Activated effector memory CD4-positive, alpha-beta T cell treated with anti-CD3 and anti-CD28 coated beads, Interleukin-2, amount 50 U/mL, for 16 hours (primary cell): ENCODE measurements around the gene RYR3.

ENCODE experiments used
- DNase-seq: peaks from one replicate; pipeline ENCODE4 v3.0.0-alpha.2; 2020

RYR3 gene

DNA sequence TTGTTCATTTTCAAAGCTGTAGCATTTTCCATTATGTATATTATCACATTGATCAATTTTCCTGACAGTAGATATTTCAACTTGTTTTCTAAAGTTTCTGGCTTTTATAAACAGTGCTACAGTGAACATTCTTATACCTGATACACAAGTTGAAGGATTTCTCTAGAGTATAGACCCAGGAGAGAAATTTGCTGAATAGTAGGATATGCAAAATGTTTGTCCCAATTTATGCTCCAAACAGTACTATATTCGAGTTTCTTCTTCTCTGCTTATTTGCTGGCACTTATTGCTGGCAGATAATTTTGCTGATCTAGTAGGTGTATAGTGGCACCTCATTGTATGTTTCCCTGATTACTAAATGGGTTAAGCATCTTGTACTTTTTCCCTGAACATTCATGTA lies 540.3 kb downstream of the RYR3 start:
- no peak for DNase-seq

- no peak for DNase-seq
Measured at GRCh38 chr15:33852094-33852493, 541.3 kb downstream of the RYR3 start.

- DNase-seq, result no peak
Measured at GRCh38 chr15:33852570-33852969, 541.8 kb downstream of the RYR3 start.

GRCh38 chr15:33857726-33858125 lies 547.0 kb downstream of the RYR3 start:
- DNase-seq, result no peak

- DNase-seq, result no peak
Measured at GRCh38 chr15:33858836-33859235, 548.1 kb downstream of the RYR3 start.

DNA sequence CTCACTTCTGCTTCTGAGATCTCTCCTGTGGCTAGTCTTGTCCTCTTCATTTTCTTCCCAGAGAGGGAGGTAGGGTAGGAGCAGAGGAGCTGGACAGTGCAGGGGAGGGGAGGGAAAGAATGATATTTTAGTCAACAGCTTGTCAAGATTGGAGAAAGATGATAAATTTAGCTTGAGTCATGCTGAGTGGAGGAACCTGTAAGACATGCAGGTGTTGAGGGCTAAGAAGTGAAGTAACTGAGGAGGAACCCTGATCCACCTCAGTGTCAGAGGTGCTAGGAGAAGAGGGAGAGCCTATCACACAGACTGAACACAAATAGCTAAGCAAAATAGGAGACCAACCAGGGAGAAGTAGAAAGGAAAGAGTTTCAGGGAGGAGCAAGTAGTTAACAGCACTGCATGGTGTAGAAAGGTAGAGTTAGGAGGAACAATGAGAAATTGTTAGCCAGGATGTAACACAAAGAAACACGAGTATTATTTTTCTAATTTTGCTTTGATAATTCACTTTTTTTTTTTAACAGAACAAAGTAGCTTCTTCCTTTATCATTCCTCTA lies 549.3 kb downstream of the RYR3 start:
- no peak for DNase-seq

DNA sequence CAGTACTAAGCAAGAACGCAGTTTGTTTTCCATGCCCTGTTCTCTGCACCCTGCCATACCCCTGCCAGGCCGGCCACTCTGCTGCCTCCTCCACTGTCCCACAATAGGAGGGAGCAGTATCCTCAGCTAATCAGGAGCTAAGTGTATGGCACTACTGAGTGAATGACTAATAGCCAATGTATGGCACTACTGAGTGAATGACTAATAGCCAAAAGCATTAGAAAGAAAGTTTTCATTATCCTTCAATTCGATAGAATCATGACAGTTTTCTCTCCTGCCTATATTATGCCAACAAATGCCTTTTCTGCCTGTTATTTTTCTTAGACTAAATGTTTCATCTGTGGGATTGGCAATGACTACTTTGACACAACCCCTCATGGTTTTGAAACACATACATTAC lies 550.0 kb downstream of the RYR3 start:
- DNase-seq, result no peak

- no peak for DNase-seq
Measured at GRCh38 chr15:33864360-33865075, 553.8 kb downstream of the RYR3 start.

DNA sequence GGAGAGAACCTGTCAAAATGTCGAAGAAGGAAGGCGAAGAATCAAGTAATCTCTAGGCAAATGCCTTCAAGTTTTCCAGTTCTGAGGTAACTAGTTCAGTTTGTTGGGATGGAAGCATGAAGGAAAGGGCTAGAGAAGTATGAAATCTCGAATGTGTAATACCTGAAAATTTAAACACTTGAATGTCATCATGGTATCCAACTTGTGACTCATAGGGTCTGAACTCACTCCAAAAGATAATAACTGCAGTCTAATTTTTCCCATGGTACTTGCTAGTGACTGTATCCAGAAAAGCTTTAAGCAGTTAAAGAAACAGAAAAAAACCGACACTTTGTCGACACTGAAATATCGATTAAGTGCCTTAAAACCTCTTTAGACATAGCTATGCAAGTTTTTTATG lies 554.6 kb downstream of the RYR3 start:
- DNase-seq, result no peak

GRCh38 chr15:33866101-33866737 lies 555.5 kb downstream of the RYR3 start:
- no peak for DNase-seq

GRCh38 chr15:33871980-33872379 lies 561.2 kb downstream of the RYR3 start:
- no peak for DNase-seq

GRCh38 chr15:33872416-33873106 lies 561.8 kb downstream of the RYR3 start:
- DNase-seq, result no peak

DNA sequence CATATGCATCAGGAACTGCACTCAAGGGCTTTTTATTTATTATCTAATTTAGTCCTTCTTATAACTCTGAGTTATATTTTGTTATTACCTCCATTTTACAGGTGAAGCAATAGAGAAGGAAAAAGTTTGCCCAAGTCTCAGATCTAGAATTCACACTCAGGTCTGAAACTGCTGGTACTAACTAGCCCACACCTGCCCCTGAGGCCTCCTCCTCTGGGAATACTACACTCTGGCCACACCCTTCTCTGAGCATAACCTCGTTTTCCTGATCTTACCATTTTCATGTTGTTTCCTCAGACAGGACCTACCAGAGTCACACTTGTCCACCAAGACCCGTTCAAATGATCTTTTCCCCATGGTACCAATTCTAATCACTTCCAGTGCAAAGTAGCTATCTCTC lies 563.4 kb downstream of the RYR3 start:
- DNase-seq, result no peak

DNA sequence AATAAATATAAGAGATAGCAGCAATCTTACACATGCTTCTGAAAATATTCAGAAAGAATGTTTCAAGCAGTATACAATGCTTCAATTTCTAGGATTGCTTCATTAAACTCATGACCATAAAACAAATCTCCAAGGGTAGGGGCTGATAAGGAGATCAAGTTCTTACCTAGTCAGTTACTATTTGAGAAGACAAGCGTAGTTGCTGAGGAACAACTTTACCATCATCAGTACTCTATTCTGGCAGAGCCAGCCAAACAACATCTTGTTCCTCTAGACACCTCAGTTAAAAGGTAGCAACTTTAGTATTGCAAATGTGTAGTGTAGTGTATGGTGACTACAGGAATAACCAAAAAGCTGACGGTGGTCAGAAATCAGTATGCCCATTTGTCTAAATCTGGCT lies 572.2 kb downstream of the RYR3 start:
- DNase-seq, result no peak

GRCh38 chr15:33888176-33888575 lies 577.4 kb downstream of the RYR3 start:
- DNase-seq, result no peak

DNA sequence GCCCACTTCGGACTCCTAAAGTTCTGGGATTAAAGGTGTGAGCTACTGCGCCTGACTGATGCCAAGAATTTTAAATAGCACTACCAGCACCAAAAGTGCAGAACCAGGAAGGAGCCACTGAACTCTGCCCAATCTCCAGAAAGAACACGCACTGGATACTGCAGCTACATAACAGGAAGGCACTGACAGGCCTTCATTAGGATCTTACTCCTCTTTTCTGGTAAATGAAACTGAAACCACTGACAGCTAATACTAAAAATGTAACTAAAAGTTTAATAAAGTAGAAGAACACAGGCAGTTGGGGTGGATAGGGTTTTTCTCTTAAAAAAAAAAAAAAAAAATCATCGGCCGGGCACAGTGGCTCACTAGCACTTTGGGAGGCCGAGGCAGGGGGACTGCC lies 583.4 kb downstream of the RYR3 start:
- no peak for DNase-seq

DNA sequence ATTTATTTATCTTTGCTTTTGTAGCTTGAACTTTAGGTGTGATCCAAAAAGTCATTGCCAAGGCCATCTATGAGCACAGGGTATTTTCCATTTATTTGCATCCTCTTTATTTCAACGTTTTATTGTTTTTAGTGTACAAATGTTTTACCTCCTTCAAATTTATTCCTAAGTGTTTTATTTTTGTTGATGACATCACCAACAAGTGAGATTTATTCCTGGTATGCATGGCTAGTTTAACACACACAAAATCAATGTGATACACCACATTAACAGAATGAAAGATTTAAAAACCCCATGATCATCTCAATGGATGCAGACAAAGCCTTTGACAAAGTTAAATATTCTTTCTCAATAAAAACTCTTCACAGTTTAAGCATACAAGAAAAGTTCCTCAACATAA lies 591.3 kb downstream of the RYR3 start:
- no peak for DNase-seq

DNA sequence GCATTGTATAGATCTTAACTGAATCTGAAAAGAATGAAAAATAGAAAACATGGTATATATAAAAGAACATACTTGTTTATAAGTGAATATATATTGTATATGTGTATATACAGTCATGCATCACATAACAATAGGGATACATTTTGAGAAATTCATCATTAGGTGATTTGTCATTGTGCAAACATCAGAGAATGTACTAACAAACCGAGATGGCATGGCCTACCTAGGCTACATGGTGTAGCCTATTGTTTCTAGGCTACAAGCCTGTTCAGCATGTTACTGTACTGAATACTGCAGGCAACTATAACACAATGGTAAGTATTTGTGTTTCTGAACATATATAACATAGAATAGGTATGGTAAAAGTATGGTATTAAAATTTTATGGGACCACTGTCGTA lies 592.9 kb downstream of the RYR3 start:
- no peak for DNase-seq

DNA sequence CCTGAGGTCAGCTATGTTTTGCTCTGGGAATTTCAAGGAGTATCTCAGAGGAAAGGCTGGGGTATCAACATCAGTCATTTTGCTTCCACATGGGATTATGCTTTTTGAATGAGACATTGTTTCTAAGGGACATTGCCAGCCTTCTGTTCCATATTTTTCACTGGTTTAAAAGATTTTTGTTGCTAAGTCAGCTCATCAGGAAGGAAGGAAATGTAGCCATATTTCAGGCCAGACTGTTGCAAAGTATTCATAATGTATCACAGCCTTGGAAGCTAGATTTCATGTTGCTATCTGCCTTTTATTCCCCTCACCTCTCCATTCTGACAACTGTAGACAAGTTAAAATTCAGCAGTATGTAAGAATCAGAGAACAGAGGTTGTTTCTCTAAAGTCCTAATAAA lies 596.6 kb downstream of the RYR3 start:
- DNase-seq, result no peak

DNA sequence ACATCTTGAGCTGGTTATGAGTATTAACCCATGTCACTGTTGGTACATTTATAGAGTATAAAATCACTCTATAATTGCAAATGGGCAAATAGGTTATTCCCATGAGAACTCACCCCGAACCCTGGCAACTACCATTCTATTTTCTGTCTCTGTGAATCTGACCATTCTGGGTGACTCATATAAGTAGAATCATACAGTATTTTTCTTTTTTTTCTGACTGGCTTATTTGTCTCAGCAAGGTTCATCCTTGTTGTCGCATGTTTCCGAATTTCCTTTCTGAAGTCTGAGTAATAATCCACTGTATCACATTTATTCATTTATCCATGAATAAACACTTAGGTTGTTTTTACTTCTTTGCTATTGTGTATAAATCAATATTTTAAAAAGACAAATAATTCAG lies 597.6 kb downstream of the RYR3 start:
- no peak for DNase-seq

GRCh38 chr15:33910741-33911140 lies 600.0 kb downstream of the RYR3 start:
- no peak for DNase-seq

- no peak for DNase-seq
Measured at GRCh38 chr15:33912326-33912725, 601.6 kb downstream of the RYR3 start.

- DNase-seq, result no peak
Measured at GRCh38 chr15:33913459-33913858, 602.7 kb downstream of the RYR3 start.
